ENCODE data around the gene ZNRD2.
A peak's percentile ranks its signal among the peaks of the same experiment; 100 is the strongest.

Gene ZNRD2

DNA sequence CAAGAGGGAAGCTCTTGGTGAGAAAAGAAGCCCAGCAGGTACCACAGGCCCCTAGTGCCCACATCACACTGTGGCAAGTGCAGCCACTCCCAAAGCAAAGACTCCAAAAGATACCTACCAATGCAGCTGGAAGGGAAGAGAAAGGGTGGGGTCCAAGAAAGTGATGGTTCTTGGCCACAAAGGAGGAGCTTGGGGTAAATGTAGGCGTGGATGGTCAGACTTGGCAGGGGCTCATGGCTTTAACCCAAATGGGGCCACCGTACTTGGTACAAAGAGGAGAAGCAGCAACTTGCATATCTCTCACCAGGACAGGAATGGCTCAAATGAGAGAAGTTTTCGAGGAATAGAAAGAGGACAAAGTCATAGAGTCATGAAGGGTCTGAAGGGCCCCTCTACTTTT lies 39.0 kb downstream of the ZNRD2 start:
- TF ChIP-seq, protein P1, sequence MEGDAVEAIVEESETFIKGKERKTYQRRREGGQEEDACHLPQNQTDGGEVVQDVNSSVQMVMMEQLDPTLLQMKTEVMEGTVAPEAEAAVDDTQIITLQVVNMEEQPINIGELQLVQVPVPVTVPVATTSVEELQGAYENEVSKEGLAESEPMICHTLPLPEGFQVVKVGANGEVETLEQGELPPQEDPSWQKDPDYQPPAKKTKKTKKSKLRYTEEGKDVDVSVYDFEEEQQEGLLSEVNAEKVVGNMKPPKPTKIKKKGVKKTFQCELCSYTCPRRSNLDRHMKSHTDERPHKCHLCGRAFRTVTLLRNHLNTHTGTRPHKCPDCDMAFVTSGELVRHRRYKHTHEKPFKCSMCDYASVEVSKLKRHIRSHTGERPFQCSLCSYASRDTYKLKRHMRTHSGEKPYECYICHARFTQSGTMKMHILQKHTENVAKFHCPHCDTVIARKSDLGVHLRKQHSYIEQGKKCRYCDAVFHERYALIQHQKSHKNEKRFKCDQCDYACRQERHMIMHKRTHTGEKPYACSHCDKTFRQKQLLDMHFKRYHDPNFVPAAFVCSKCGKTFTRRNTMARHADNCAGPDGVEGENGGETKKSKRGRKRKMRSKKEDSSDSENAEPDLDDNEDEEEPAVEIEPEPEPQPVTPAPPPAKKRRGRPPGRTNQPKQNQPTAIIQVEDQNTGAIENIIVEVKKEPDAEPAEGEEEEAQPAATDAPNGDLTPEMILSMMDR (IDR thresholded peaks at IDR 0.05; ENCODE audit: insufficient read depth, low read depth, low read length, missing control alignments), result no peak
- no peak overlapping the region for H3K4me3 ChIP-seq (ENCODE audit: low read depth, low read length)
- no peak for DNase-seq (ENCODE audit: low read depth)

DNA sequence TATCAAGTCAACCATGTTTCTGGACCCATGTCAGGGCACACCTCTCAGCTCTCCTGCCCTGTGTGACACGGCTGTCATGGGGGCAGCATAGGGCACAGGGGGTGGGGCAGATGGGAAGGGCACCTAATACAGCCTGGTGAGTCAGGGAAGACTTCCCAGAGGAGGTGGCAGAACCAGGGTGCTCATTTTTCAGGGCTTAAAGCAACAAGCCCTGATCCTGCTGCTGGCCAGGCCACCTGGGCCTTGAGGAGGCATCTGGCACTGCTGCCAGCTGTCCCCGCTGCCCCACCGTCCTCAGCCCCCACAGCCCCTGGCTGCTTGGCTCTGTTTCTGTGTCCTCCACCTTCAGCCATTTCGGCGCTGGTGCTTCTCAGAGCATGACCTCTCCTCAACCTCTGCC lies 39.4 kb downstream of the ZNRD2 start:
- DNase-seq (ENCODE audit: low read depth), result no peak
- TF ChIP-seq, protein P1 (IDR thresholded peaks at IDR 0.05; ENCODE audit: insufficient read depth, low read depth, low read length, missing control alignments), result no peak
- no peak overlapping the region for H3K4me3 ChIP-seq (ENCODE audit: low read depth, low read length)

DNA sequence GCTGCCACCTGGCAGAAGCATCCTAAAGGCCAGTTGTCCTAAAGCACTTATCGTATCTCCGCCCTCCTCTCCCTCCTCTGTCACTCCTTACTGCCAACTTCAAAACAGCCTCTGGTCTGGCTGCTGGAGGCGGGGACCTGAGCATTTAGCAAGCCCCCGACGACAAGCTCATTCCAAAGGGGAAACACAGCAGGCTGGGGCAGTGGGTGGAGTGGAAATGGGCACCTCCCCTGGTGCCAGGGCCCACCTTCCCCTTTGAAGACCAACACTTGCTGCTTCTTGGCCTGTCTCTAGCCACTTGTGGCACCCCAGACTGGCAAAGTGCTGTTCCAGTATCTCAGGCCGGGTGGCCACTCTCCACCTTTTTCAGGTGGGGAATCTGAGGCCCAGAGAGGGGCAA lies 40.1 kb downstream of the ZNRD2 start:
- no peak for DNase-seq (ENCODE audit: low read depth)
- no peak overlapping the region for H3K4me3 ChIP-seq (ENCODE audit: low read depth, low read length)
- TF ChIP-seq, protein P1 (IDR thresholded peaks at IDR 0.05; ENCODE audit: insufficient read depth, low read depth, low read length, missing control alignments), result no peak

DNA sequence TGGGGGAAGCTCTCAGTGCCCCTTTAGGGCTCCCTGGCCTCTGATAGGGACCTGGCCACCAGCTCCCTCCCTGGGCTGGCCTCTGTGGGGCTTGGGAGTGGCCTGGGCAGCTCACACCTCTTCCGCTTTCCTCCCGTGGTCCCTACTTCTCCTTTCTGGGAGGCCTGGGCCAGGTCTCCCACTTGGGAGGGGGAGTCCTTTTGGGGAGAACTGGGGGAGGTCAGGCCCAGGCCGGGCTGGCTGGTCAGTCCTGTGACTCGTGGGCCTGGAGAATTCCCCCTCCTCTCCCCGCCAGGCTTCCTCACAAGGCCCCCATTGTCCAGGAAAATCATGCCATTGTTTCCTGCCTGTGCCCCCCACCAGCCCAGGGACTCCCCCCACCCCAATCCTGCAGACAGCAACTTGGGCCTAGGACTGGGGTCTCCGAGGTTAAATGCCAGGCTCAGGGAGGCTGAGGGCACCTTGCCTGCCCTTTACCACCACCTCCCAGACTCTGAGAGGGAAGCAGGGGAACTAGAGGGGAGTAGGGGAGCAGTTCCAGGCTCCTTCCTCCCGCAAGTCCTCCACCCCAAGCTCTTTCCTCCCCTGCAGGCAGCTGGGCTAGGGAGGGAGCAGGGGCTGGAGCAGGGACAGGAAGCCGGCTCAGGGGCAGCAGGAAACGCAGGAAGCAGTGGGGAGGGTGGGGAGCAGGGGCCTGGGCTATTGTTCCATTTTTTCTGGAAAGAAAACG lies 40.9 kb downstream of the ZNRD2 start:
- TF ChIP-seq, protein P1 (IDR thresholded peaks at IDR 0.05; ENCODE audit: insufficient read depth, low read depth, low read length, missing control alignments), result no peak
- no peak for DNase-seq (ENCODE audit: low read depth)
- H3K4me3 ChIP-seq (ENCODE audit: low read depth, low read length), result peak overlapping the region; percentile 82; the same call in 1 of the 2 replicates

DNA sequence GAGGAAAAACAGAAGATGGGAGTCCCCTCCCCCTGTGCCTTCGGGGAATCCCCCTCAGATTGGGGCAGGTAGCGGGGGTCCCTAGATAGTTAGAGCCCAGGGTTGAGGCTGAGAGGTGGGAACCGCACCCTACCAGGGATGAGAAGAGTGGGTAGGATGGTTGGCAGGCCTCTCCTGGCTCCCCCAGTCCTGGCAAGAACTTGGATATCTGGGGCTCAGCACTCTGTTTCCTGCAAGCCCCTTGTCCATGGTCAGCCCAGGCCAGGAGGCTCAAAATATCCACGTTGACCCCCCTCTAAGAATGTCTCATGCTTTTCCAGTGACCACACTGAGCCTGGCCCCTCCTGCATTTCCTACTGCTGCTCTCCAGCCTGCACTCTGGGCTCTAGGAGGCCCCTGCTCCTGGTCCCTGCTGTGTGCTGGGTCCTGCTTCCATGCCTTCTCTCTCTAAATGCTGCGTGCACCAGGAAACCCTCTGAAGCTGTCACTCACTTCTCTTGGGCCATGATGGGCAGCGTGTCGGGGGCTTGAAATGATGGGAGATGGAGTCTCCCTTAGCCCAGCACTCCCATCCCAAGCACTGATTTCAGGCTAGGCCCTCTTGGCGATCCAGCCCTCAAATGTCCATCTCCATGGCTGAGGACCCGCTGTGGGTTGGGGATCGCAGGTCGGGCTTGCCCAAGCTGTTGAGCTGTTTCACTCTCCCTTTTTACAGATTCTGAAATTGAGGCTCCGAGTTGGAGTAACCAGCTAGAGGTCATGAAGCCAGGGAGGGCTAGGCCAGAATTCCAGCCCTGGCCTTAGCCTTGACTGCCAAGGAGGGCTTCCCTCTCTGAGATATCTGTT lies 41.7 kb downstream of the ZNRD2 start:
- peak overlapping the region; percentile 82 for H3K4me3 ChIP-seq (ENCODE audit: low read depth, low read length)
- TF ChIP-seq, protein P1 (IDR thresholded peaks at IDR 0.05; ENCODE audit: insufficient read depth, low read depth, low read length, missing control alignments), result no peak
- DNase-seq (ENCODE audit: low read depth), result no peak

DNA sequence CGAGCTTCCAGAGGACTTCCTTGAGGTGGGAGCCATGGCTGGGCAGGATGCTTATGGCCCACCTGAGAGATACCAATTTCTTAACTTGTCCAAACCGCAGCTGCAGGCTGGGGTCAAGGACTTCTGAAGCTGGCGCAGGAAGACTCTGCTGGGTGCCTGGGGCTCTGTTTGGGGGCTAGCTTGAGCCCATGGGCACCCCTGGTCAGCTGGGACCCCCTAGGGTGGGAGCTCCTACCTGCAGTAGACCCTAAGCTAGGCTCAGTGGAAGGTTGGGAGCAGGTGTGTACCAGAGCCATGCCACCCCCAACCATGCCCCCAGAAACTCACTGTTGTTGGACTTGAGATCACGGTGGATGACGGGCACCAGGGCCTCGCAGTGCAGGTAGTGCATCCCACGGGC lies 42.4 kb downstream of the ZNRD2 start:
- H3K4me3 ChIP-seq (ENCODE audit: low read depth, low read length), result peak overlapping the region; percentile 82
- TF ChIP-seq, protein P1 (IDR thresholded peaks at IDR 0.05; ENCODE audit: insufficient read depth, low read depth, low read length, missing control alignments), result no peak
- no peak for DNase-seq (ENCODE audit: low read depth)

All from GM12865 (cell line).